ENCODE data around the gene TYW1B. TPM values are rescaled to one million over a fixed set of nuclear protein-coding genes. Genes with fewer than 3 reads are reported as not detected.
"Not testable (repeated sequence)": the region's sequence is repeated elsewhere in the genome, so short reads cannot be mapped to it uniquely, and the experiment has no call there.

Gene TYW1B
- total RNA-seq, 4 donors from 2014 or later, result 0.99 to 4.3 (median 1.5) TPM

GRCh38 chr7:72704894-72705293 lies 123.1 kb downstream of the TYW1B start:
- Histone ChIP-seq H3K27me3 (no peaks in the 10 kb centered on the region), H3K4me3 (no peak overlapping the region), H3K4me1 (no peaks in the 10 kb centered on the region), H3K36me3 (peaks cover 0 to 4% (median 2%) of the 10 kb centered on the region in 4 donors), H3K9me3 (no peaks in the 10 kb centered on the region), H3K27ac (replicated peaks in 1 of 4) (no peak overlapping the region)
- DNase-seq (ENCODE audit: extremely low spot score), result no peak
- WGBS, result 90% methylated on average over 3 of the region's 3 CpGs
- TF ChIP-seq POLR2AphosphoS5 (IDR thresholded peaks at IDR 0.05) (no peak), POLR2A (IDR thresholded peaks at IDR 0.05; ENCODE audit: low read depth) (no peak), EP300 (IDR thresholded peaks at IDR 0.05) (no peak), CTCF (IDR thresholded peaks at IDR 0.05) (no peak)
- intact Hi-C loops (cut with DNase I), result no loop called here

- intact Hi-C loops (cut with DNase I); H3K4me1 ChIP-seq; H3K4me3 ChIP-seq; H3K27ac ChIP-seq (replicated peaks in 1 of 4); H3K9me3 ChIP-seq; DNase-seq (ENCODE audit: extremely low spot score); H3K36me3 ChIP-seq; H3K27me3 ChIP-seq: not testable (repeated sequence)
- WGBS, result 100% methylated on average over 1 of the region's 1 CpG
Observed at GRCh38 chr7:72700548-72700947, 127.5 kb downstream of the TYW1B start.

GRCh38 chr7:72697066-72697465 lies 130.9 kb downstream of the TYW1B start:
- peaks cover 0 to 13% (median 4%) of the 10 kb centered on the region in 4 donors for H3K36me3 ChIP-seq
- DNase-seq (ENCODE audit: extremely low spot score); H3K9me3 ChIP-seq; H3K4me3 ChIP-seq; H3K4me1 ChIP-seq; H3K27ac ChIP-seq (replicated peaks in 1 of 4); H3K27me3 ChIP-seq; intact Hi-C loops (cut with DNase I): not testable (repeated sequence)
- no CpG with 5 or more reads among the region's 1 CpG for WGBS

GRCh38 chr7:72696643-72697042 lies 131.4 kb downstream of the TYW1B start:
- H3K9me3 ChIP-seq; intact Hi-C loops (cut with DNase I); H3K27me3 ChIP-seq; H3K4me1 ChIP-seq; DNase-seq (ENCODE audit: extremely low spot score); H3K27ac ChIP-seq (replicated peaks in 1 of 4); H3K4me3 ChIP-seq: not testable (repeated sequence)
- peaks cover 0 to 13% (median 4%) of the 10 kb centered on the region in 4 donors for H3K36me3 ChIP-seq
- 64% methylated on average over 2 of the region's 2 CpGs for WGBS

- H3K27ac ChIP-seq (replicated peaks in 1 of 4); H3K4me1 ChIP-seq; H3K4me3 ChIP-seq; H3K27me3 ChIP-seq; H3K9me3 ChIP-seq; intact Hi-C loops (cut with DNase I); DNase-seq (ENCODE audit: extremely low spot score): not testable (repeated sequence)
- H3K36me3 ChIP-seq, result peaks cover 0 to 13% (median 4%) of the 10 kb centered on the region in 4 donors
- 96% methylated on average over 8 of the region's 8 CpGs for WGBS
Observed at GRCh38 chr7:72695482-72695881, 132.5 kb downstream of the TYW1B start.

- H3K4me1 ChIP-seq; H3K9me3 ChIP-seq; H3K4me3 ChIP-seq; H3K27me3 ChIP-seq; H3K27ac ChIP-seq (replicated peaks in 1 of 4); DNase-seq (ENCODE audit: extremely low spot score); intact Hi-C loops (cut with DNase I): not testable (repeated sequence)
- 90% methylated on average over 2 of the region's 2 CpGs for WGBS
- H3K36me3 ChIP-seq, result peaks cover 0 to 13% (median 4%) of the 10 kb centered on the region in 4 donors
Observed at GRCh38 chr7:72691442-72691841, 136.6 kb downstream of the TYW1B start.

- peaks cover 0 to 13% (median 4%) of the 10 kb centered on the region in 4 donors for H3K36me3 ChIP-seq
- H3K27me3 ChIP-seq; H3K9me3 ChIP-seq; DNase-seq (ENCODE audit: extremely low spot score); H3K4me3 ChIP-seq; H3K4me1 ChIP-seq; intact Hi-C loops (cut with DNase I); H3K27ac ChIP-seq (replicated peaks in 1 of 4): not testable (repeated sequence)
- WGBS, result 76% methylated on average over 2 of the region's 2 CpGs
Observed at GRCh38 chr7:72690177-72690576, 137.8 kb downstream of the TYW1B start.

- peaks cover 0 to 13% (median 3%) of the 10 kb centered on the region in 4 donors for H3K36me3 ChIP-seq
- DNase-seq (ENCODE audit: extremely low spot score); H3K9me3 ChIP-seq; H3K4me3 ChIP-seq; H3K27me3 ChIP-seq; H3K27ac ChIP-seq (replicated peaks in 1 of 4); H3K4me1 ChIP-seq; intact Hi-C loops (cut with DNase I): not testable (repeated sequence)
- 67% methylated on average over 1 of the region's 1 CpG for WGBS
Observed at GRCh38 chr7:72689344-72689743, 138.7 kb downstream of the TYW1B start.

- H3K27ac ChIP-seq (replicated peaks in 1 of 4); H3K27me3 ChIP-seq; DNase-seq (ENCODE audit: extremely low spot score); H3K36me3 ChIP-seq; H3K9me3 ChIP-seq; H3K4me3 ChIP-seq; intact Hi-C loops (cut with DNase I): not testable (repeated sequence)
- 93% methylated on average over 4 of the region's 4 CpGs for WGBS
- H3K4me1 ChIP-seq, result peaks cover 5 to 15% (median 13%) of the 10 kb centered on the region in 4 donors
Observed at GRCh38 chr7:72681211-72681610, 146.8 kb downstream of the TYW1B start.

GRCh38 chr7:72676880-72677279 lies 151.1 kb downstream of the TYW1B start:
- 97% methylated on average over 6 of the region's 6 CpGs for WGBS
- intact Hi-C loops (cut with DNase I), result not testable (repeated sequence)

GRCh38 chr7:72676086-72676690 lies 151.8 kb downstream of the TYW1B start:
- H3K27ac ChIP-seq (replicated peaks in 1 of 4); intact Hi-C loops (cut with DNase I); H3K4me1 ChIP-seq; H3K9me3 ChIP-seq; DNase-seq (ENCODE audit: extremely low spot score); H3K27me3 ChIP-seq; H3K4me3 ChIP-seq; H3K36me3 ChIP-seq: not testable (repeated sequence)
- WGBS, result 83% methylated on average over 5 of the region's 5 CpGs

More at GRCh38 chr7:72676880-72677279, 151.1 kb downstream of the TYW1B start:
- not testable (repeated sequence) for H3K9me3 ChIP-seq; H3K27me3 ChIP-seq; H3K4me3 ChIP-seq; H3K36me3 ChIP-seq; H3K4me1 ChIP-seq; H3K27ac ChIP-seq (replicated peaks in 1 of 4); DNase-seq (ENCODE audit: extremely low spot score)

GRCh38 chr7:72675686-72676085 lies 152.3 kb downstream of the TYW1B start:
- WGBS, result 73% methylated on average over 2 of the region's 2 CpGs
- intact Hi-C loops (cut with DNase I), result not testable (repeated sequence)

More at GRCh38 chr7:72675686-72676085, 152.3 kb downstream of the TYW1B start:
- not testable (repeated sequence) for H3K9me3 ChIP-seq; H3K27me3 ChIP-seq; DNase-seq (ENCODE audit: extremely low spot score); H3K27ac ChIP-seq (replicated peaks in 1 of 4); H3K4me1 ChIP-seq; H3K36me3 ChIP-seq; H3K4me3 ChIP-seq
